Measurements from ENCODE around the gene NOD2. TPM values are rescaled to one million over a fixed set of nuclear protein-coding genes. Genes with fewer than 3 reads are reported as not detected.

NOD2 gene
- total RNA-seq, 1 experiment from 2014 or later: 0.17 TPM

GRCh38 chr16:50678531-50678930 is 14.9 kb upstream of the NOD2 start:
- Histone ChIP-seq H2BK12ac (ENCODE audit: insufficient read length, low read depth, low read length) (no peak overlapping the region), H3K4me2 (ENCODE audit: insufficient read depth, insufficient read length, low read length) (no peak overlapping the region), H3K27ac (ENCODE audit: insufficient read length, low read depth, low read length) (no peak overlapping the region), H3K9ac (ENCODE audit: extremely low read depth, insufficient read length, low read length) (no peak overlapping the region), H2BK5ac (ENCODE audit: insufficient read length, low read length) (no peak overlapping the region), H2BK20ac (ENCODE audit: low read depth, low read length, poor library complexity, severe bottlenecking) (no peak overlapping the region), H2AFZ (ENCODE audit: low read length) (no peak overlapping the region), H4K91ac (ENCODE audit: insufficient read length, low read depth, low read length) (no peak overlapping the region), H3K79me1 (ENCODE audit: insufficient read depth, low read depth, low read length, poor library complexity, severe bottlenecking) (no peaks in the 10 kb centered on the region), H3K14ac (ENCODE audit: insufficient read depth, low read length) (no peak overlapping the region), H3K23me2 (ENCODE audit: insufficient read length, low read depth, low read length, poor library complexity, severe bottlenecking) (no peaks in the 10 kb centered on the region), H2BK15ac (ENCODE audit: low read depth, low read length) (no peak overlapping the region), H3K56ac (ENCODE audit: insufficient read length, low read depth, low read length) (no peak overlapping the region), H4K8ac (replicated peaks; ENCODE audit: insufficient read length, low read depth, low read length) (no peak overlapping the region), H3K18ac (ENCODE audit: insufficient read length, low read depth, low read length) (no peak overlapping the region), H4K5ac (ENCODE audit: insufficient read length, low read depth, low read length) (no peak overlapping the region), H2AK5ac (ENCODE audit: insufficient read length, low read length) (no peak overlapping the region), H3T11ph (ENCODE audit: low read length) (no peak overlapping the region), H3K27me3 (ENCODE audit: insufficient read depth, low read length) (no peaks in the 10 kb centered on the region), H3K23ac (ENCODE audit: insufficient read length, low read depth, low read length) (no peak overlapping the region), H4K20me1 (ENCODE audit: control insufficient read depth, insufficient read depth, insufficient read length) (no peaks in the 10 kb centered on the region), H3K4me1 (ENCODE audit: insufficient read depth, low read length) (no peaks in the 10 kb centered on the region), H2BK120ac (ENCODE audit: low read depth, low read length, poor library complexity, severe bottlenecking) (no peak overlapping the region), H3K4ac (ENCODE audit: low read depth, low read length) (no peak overlapping the region), H3K79me2 (ENCODE audit: insufficient read depth, low read length) (no peaks in the 10 kb centered on the region), H3K9me3 (ENCODE audit: control insufficient read depth, low read depth, low read length) (no peaks in the 10 kb centered on the region)
- no peak for TF ChIP-seq CTCF (conservative IDR thresholded peaks at IDR 0.05)
- Mint-ChIP-seq H3K27me3 (ENCODE audit: low read depth) (peaks cover 2% of the 10 kb centered on the region), H3K36me3 (ENCODE audit: insufficient read depth in 1 of 3, low read depth in 3 of 3) (peaks cover 0 to 2% (median 0%) of the 10 kb centered on the region in 3 experiments; a peak in 1 of 7 replicates), H3K4me3 (no peak overlapping the region), H3K9me3 (peaks cover 0 to 2% of the 10 kb centered on the region in 2 experiments; a peak in 2 of 5 replicates), H3K27ac (peak overlapping the region in 1 of 3 experiments; percentile 75; a peak in 2 of 7 replicates), H3K4me1 (no peaks in the 10 kb centered on the region)
- DNase-seq: no peak
- no CpG with 5 or more reads among the region's 3 CpGs for WGBS (ENCODE audit: extremely low coverage, insufficient read length, low lambda C conversion rate)

Measured in H9 (cell line).